HG03025 (cell line): ENCODE measurements around the gene ZNF621.
A peak's percentile ranks its signal among the peaks of the same experiment; 100 is the strongest.
"Not testable (repeated sequence)": the region's sequence is repeated elsewhere in the genome, so short reads cannot be mapped to it uniquely, and the experiment has no call there.

Experiments
- ATAC-seq: cut with Tn5 transposase; IDR thresholded peaks from one replicate; pipeline ENCODE4 v1.9.1; 2021; ENCODE audit warnings: mild to moderate bottlenecking, moderate library complexity; ENCODE audit not compliant: unreplicated experiment, low FRiP score

The ZNF621 gene

GRCh38 chr3:40532252-40532651 lies 7.5 kb downstream of the ZNF621 start:
- no peak for ATAC-seq

- ATAC-seq = no peak
Observed at GRCh38 chr3:40534283-40534682, 9.5 kb downstream of the ZNF621 start.

- ATAC-seq = no peak
Observed at GRCh38 chr3:40546816-40547215, 22.1 kb downstream of the ZNF621 start.

- no peak for ATAC-seq
Observed at GRCh38 chr3:40550167-40550566, 25.4 kb downstream of the ZNF621 start.

- ATAC-seq = no peak
Observed at GRCh38 chr3:40557575-40558161, 32.9 kb downstream of the ZNF621 start.

- ATAC-seq = not testable (repeated sequence)
Observed at GRCh38 chr3:40562482-40562881, 37.7 kb downstream of the ZNF621 start.

GRCh38 chr3:40565629-40566028 lies 40.9 kb downstream of the ZNF621 start:
- not testable (repeated sequence) for ATAC-seq

GRCh38 chr3:40566694-40567093 lies 41.9 kb downstream of the ZNF621 start:
- peak; percentile 63 for ATAC-seq

- no peak for ATAC-seq
Observed at GRCh38 chr3:40572588-40572987, 47.8 kb downstream of the ZNF621 start.

- ATAC-seq = no peak
Observed at GRCh38 chr3:40574050-40574449, 49.3 kb downstream of the ZNF621 start.

GRCh38 chr3:40574661-40575060 lies 49.9 kb downstream of the ZNF621 start:
- no peak for ATAC-seq

- ATAC-seq = no peak
Observed at GRCh38 chr3:40576396-40576795, 51.6 kb downstream of the ZNF621 start.

- peak; percentile 65 for ATAC-seq
Observed at GRCh38 chr3:40580494-40581091, 55.8 kb downstream of the ZNF621 start.

GRCh38 chr3:40581166-40581565 lies 56.4 kb downstream of the ZNF621 start:
- ATAC-seq = no peak

- no peak for ATAC-seq
Observed at GRCh38 chr3:40582401-40583027, 57.8 kb downstream of the ZNF621 start.

GRCh38 chr3:40583691-40584090 lies 58.9 kb downstream of the ZNF621 start:
- no peak for ATAC-seq

- peak; percentile 39 for ATAC-seq
Observed at GRCh38 chr3:40584625-40585189, 59.9 kb downstream of the ZNF621 start.

- ATAC-seq = peak; percentile 77
Observed at GRCh38 chr3:40585381-40586016, 60.7 kb downstream of the ZNF621 start.

- ATAC-seq = no peak
Observed at GRCh38 chr3:40586901-40587300, 62.1 kb downstream of the ZNF621 start.

GRCh38 chr3:40588406-40588805 lies 63.6 kb downstream of the ZNF621 start:
- ATAC-seq = no peak
